ENCODE measurements around the gene CDC16. TPM values are rescaled to one million over a fixed set of nuclear protein-coding genes. Genes with fewer than 3 reads are reported as not detected.

CDC16 gene
- total RNA-seq, 1 donor from 2014 or later = 65.5 TPM

DNA sequence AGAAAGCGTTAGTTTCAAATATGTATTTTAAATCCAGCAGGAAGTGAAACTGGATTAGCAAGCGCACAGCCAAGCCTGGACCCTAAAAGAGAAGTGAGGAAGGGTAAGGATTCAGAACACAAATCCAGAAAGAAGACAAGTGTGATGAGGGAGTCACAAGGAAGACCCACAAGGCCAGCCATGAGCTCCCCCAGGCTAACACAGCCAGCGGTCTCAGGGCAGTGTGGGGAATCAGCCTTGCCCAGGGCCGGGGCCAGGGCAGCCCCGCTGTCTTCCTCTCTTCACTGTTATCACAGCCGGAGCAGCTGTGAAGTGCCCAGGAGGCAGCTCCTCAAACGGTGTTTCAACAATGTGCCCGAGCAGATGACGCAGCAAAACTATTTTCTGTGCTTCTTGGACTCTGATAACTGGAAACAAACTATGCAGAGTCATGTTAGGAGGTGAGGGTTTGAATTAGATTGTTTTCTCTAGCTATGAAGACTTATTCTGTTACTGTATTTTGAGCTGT, 12.2 kb upstream of the CDC16 start:
- intact Hi-C loops (cut with DNase I) = no loop called here
- H3K9me3 ChIP-seq = no peaks in the 10 kb centered on the region
- H3K36me3 ChIP-seq = no peaks in the 10 kb centered on the region
- DNase-seq = no peak
- H3K4me3 ChIP-seq = no peak overlapping the region
- H3K27me3 ChIP-seq = no peaks in the 10 kb centered on the region
- H3K4me1 ChIP-seq = peaks cover 7% of the 10 kb centered on the region
- peak; percentile 69 for ATAC-seq
- peak overlapping the region; percentile 24 for H3K27ac ChIP-seq
- TF ChIP-seq, protein P1, sequence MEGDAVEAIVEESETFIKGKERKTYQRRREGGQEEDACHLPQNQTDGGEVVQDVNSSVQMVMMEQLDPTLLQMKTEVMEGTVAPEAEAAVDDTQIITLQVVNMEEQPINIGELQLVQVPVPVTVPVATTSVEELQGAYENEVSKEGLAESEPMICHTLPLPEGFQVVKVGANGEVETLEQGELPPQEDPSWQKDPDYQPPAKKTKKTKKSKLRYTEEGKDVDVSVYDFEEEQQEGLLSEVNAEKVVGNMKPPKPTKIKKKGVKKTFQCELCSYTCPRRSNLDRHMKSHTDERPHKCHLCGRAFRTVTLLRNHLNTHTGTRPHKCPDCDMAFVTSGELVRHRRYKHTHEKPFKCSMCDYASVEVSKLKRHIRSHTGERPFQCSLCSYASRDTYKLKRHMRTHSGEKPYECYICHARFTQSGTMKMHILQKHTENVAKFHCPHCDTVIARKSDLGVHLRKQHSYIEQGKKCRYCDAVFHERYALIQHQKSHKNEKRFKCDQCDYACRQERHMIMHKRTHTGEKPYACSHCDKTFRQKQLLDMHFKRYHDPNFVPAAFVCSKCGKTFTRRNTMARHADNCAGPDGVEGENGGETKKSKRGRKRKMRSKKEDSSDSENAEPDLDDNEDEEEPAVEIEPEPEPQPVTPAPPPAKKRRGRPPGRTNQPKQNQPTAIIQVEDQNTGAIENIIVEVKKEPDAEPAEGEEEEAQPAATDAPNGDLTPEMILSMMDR (IDR thresholded peaks at IDR 0.05) = no peak

GRCh38 chr13:114224201-114224600, 10.5 kb upstream of the CDC16 start:
- Histone ChIP-seq H3K4me3 (no peak overlapping the region), H3K4me1 (peaks cover 7% of the 10 kb centered on the region), H3K27me3 (peaks cover 12% of the 10 kb centered on the region), H3K9me3 (no peaks in the 10 kb centered on the region), H3K36me3 (no peaks in the 10 kb centered on the region), H3K27ac (no peak overlapping the region)
- TF ChIP-seq, protein P1 (IDR thresholded peaks at IDR 0.05) = no peak
- ATAC-seq (no peak), DNase-seq (no peak)
- intact Hi-C loops (cut with DNase I) = no loop called here

- DNase-seq (no peak), ATAC-seq (no peak)
- peaks cover 7% of the 10 kb centered on the region for H3K4me1 ChIP-seq
- peaks cover 14% of the 10 kb centered on the region for H3K27me3 ChIP-seq
- intact Hi-C loops (cut with DNase I) = loop anchor here (5.0 kb wide), 1 partner anchor 273 kb away; no protein-coding TSS in a partner anchor
- no peak overlapping the region for H3K27ac ChIP-seq
- TF ChIP-seq, protein P1 (IDR thresholded peaks at IDR 0.05) = no peak
- no peaks in the 10 kb centered on the region for H3K9me3 ChIP-seq
- no peak overlapping the region for H3K4me3 ChIP-seq
- no peaks in the 10 kb centered on the region for H3K36me3 ChIP-seq
These were observed 9.1 kb upstream of the CDC16 start for GRCh38 chr13:114225610-114226009.

DNA sequence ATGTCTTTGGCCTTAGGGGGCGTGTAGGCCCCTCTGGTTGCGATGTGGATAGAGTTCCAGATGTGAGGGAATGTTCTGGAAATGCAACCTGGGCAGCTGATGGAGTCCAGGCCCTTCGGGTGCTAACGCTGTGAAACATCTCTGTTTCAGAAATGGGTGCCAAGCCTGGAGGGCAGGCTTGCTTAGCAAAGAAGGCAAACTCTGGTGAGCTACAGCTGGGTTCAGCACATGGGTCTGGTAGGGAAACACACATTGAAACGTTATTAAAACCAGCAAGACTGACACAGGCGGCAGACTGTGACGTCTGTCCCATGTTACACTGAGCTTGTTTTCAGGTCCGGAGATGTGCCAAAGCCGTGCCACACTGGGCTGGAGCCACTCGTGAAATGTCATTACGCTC, 8.6 kb upstream of the CDC16 start:
- Histone ChIP-seq H3K4me1 (peaks cover 7% of the 10 kb centered on the region), H3K4me3 (no peak overlapping the region), H3K9me3 (no peaks in the 10 kb centered on the region), H3K27me3 (peaks cover 14% of the 10 kb centered on the region), H3K36me3 (no peaks in the 10 kb centered on the region), H3K27ac (no peak overlapping the region)
- ATAC-seq (no peak), DNase-seq (no peak)
- TF ChIP-seq, protein P1 (IDR thresholded peaks at IDR 0.05) = no peak
- intact Hi-C loops (cut with DNase I) = loop anchor here (5.0 kb wide), 1 partner anchor 274 kb away; no protein-coding TSS in a partner anchor

DNA sequence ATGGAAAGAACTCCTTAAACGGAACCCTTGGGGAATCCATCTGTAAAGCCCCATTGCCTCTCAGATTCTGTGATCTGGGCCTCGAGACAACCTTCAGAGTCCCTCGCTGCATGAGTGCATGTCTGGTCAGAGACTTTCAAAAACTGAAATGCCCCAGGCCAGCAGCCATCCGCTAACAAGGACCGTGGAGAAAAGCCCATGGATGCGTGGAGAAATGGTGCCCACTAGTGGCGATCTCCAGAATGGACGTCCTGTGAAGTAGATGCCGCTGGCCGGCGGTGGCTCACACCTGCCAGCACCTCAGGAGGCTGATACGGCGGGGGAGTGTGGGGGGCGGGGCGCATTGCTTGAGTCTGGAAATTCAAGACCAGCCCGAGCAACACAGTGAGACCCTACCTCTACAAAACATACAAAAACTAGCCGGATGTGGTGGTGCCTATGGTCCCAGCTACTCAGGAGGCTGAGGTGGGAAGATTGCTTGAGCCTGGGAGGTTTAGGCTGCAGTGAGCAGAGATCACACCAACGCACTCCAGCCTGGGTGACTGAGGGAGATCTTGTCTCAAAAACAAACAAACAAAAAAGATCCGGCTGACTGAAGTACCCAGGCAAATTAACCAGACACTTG, 7.9 kb upstream of the CDC16 start:
- TF ChIP-seq, protein P1 (IDR thresholded peaks at IDR 0.05) = peak; percentile 91

More for the DNA sequence above, 7.9 kb upstream of the CDC16 start:
- H3K27ac ChIP-seq = no peak overlapping the region
- H3K36me3 ChIP-seq = no peaks in the 10 kb centered on the region
- H3K4me1 ChIP-seq = peaks cover 7% of the 10 kb centered on the region
- no peak overlapping the region for H3K4me3 ChIP-seq
- peaks cover 14% of the 10 kb centered on the region for H3K27me3 ChIP-seq
- H3K9me3 ChIP-seq = no peaks in the 10 kb centered on the region
- ATAC-seq (peak; percentile 96), DNase-seq (peak; percentile 86)
- intact Hi-C loops (cut with DNase I) = loop anchor here (5.0 kb wide), 1 partner anchor 275 kb away; no protein-coding TSS in a partner anchor

Data from upper lobe of right lung (tissue), 1 donor.